Muscle layer of duodenum (tissue), 2 donors: ENCODE results near the gene ETS2.

Experiments used
- H3K27ac ChIP-seq: one replicate; pipeline ENCODE4 v1.7.0; 2013; ENCODE audit warnings: mild to moderate bottlenecking, low read length
- H3K27me3 ChIP-seq: one replicate; pipeline ENCODE4 v1.7.0; 2013; ENCODE audit warnings: low read depth, mild to moderate bottlenecking, control low read depth, low read length
- H3K36me3 ChIP-seq, 2 donors: one replicate each; pipeline ENCODE4 v1.7.0; 2013; ENCODE audit warnings: low read length in 2 of 2, control low read depth in 1 of 2, mild to moderate bottlenecking in 1 of 2; ENCODE audit not compliant: insufficient read depth in 2 of 2, control insufficient read depth in 1 of 2
- H3K4me1 ChIP-seq, 2 donors: one replicate each; pipeline ENCODE4 v1.7.0; 2013; ENCODE audit warnings: low read length in 2 of 2, mild to moderate bottlenecking in 2 of 2, control low read depth in 1 of 2, moderate library complexity in 1 of 2; ENCODE audit not compliant: insufficient read depth in 2 of 2, control insufficient read depth in 1 of 2
- H3K4me3 ChIP-seq, 2 donors: one replicate each; pipeline ENCODE4 v1.7.0; 2013; ENCODE audit warnings: low read length in 2 of 2, low read depth in 1 of 2, mild to moderate bottlenecking in 1 of 2
- H3K9me3 ChIP-seq, 2 donors: one replicate each; pipeline ENCODE4 v1.7.0; 2013; ENCODE audit warnings: low read length in 2 of 2, control low read depth in 1 of 2, mild to moderate bottlenecking in 1 of 2; ENCODE audit not compliant: control insufficient read depth in 1 of 2
- donor health status: healthy.

The ETS2 gene

GRCh38 chr21:38769191-38769780, 36.4 kb upstream of the ETS2 start:
- Histone ChIP-seq H3K36me3 (no peaks in the 10 kb centered on the region), H3K4me1 (peaks cover 4 to 8% of the 10 kb centered on the region in 2 donors), H3K4me3 (no peak overlapping the region), H3K27me3 (no peaks in the 10 kb centered on the region), H3K27ac (peak overlapping the region; percentile 77), H3K9me3 (no peaks in the 10 kb centered on the region)

GRCh38 chr21:38770660-38771059, 35.1 kb upstream of the ETS2 start:
- H3K27me3 ChIP-seq: no peaks in the 10 kb centered on the region
- H3K4me3 ChIP-seq: no peak overlapping the region
- H3K9me3 ChIP-seq: no peaks in the 10 kb centered on the region
- no peak overlapping the region for H3K27ac ChIP-seq
- H3K4me1 ChIP-seq: peaks cover 4 to 8% of the 10 kb centered on the region in 2 donors
- no peaks in the 10 kb centered on the region for H3K36me3 ChIP-seq

GRCh38 chr21:38771536-38771935, 34.2 kb upstream of the ETS2 start:
- Histone ChIP-seq H3K27me3 (no peaks in the 10 kb centered on the region), H3K27ac (no peak overlapping the region), H3K4me3 (no peak overlapping the region), H3K36me3 (no peaks in the 10 kb centered on the region), H3K9me3 (no peaks in the 10 kb centered on the region), H3K4me1 (peaks cover 4 to 8% of the 10 kb centered on the region in 2 donors)

DNA sequence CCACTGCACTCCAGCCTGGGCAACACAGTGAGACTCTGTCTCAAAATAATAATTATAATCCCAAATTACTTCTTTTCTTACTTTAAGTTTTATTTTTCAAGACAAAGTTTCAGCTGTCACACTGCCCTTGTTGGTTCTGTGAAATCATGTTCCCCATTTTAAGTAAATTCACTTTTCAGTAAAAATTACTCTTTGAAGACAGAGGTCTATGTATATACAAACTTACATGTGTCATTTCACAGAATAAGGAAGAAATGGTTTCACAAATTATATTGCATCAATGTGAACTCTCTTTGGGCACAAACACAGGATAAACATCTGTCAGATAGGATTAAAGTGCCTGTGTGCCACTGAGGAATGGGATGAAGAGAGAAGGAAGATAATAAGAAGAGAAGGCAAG, 33.1 kb upstream of the ETS2 start:
- no peaks in the 10 kb centered on the region for H3K27me3 ChIP-seq
- H3K27ac ChIP-seq: no peak overlapping the region
- H3K9me3 ChIP-seq: no peaks in the 10 kb centered on the region
- no peaks in the 10 kb centered on the region for H3K36me3 ChIP-seq
- no peak overlapping the region for H3K4me3 ChIP-seq
- H3K4me1 ChIP-seq: peaks cover 3 to 8% of the 10 kb centered on the region in 2 donors

- Histone ChIP-seq H3K27ac (no peak overlapping the region), H3K36me3 (no peaks in the 10 kb centered on the region), H3K4me3 (no peak overlapping the region), H3K9me3 (no peaks in the 10 kb centered on the region), H3K27me3 (no peaks in the 10 kb centered on the region), H3K4me1 (peaks cover 0 to 8% of the 10 kb centered on the region in 2 donors)
Measured at GRCh38 chr21:38773099-38774061, 32.3 kb upstream of the ETS2 start.

DNA sequence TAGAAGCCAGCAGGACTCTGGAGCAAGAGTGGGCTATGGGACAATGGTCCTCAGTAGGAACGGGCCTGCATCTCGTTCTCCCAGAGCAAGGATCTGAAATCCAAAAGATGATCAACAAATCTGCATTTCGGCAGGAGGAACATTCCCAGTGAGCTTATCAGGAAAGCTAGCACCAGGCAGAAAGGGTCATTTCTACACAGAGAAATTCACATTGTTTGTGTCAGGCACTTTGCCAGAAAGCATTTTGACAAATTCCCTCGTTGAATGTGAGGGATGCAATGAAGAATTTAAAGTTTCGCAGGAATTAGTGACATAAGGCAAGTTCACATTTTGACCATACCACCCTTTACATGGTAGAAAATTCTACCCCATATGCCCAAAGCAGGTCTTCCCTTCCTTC, 31.6 kb upstream of the ETS2 start:
- no peak overlapping the region for H3K4me3 ChIP-seq
- H3K27ac ChIP-seq: no peak overlapping the region
- H3K36me3 ChIP-seq: no peaks in the 10 kb centered on the region
- peaks cover 0 to 4% of the 10 kb centered on the region in 2 donors for H3K9me3 ChIP-seq
- H3K27me3 ChIP-seq: no peaks in the 10 kb centered on the region
- peaks cover 0 to 8% of the 10 kb centered on the region in 2 donors for H3K4me1 ChIP-seq

DNA sequence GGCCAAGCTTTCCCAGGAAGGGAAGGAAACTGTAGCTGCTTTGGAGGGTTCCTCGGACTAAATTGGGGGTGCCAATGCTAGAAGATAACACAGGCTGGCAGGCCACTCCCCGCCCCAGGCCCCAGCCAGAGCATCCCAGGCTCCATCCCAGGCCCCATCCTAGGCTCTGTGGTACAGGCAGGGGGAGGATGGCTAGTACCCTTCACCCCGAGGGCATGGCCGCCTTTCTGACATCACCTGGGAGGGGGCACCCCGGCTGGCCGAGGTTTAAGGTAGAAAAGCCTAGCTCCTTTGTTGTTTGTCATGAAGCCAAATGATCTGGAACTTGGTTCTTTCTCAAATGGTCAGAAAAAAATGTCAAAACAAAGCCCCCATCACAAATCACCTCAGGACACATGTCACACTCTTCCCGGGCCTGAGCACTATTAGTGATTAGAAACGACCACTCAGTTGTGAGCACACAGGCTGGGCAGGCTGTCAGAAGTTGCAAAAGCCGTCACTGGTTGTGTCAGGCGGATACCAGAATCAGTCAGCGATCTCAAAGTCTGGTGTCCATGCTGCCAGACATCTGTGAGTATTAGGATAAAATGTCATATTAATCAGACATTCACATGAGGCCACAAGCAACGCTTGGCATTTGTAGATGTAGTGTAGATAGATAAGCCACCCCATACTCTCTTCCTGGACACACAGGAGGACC, 31.0 kb upstream of the ETS2 start:
- Histone ChIP-seq H3K4me3 (no peak overlapping the region), H3K27me3 (no peaks in the 10 kb centered on the region), H3K9me3 (peaks cover 0 to 4% of the 10 kb centered on the region in 2 donors), H3K27ac (no peak overlapping the region), H3K4me1 (peaks cover 0 to 8% of the 10 kb centered on the region in 2 donors), H3K36me3 (no peaks in the 10 kb centered on the region)

GRCh38 chr21:38775733-38776132, 30.0 kb upstream of the ETS2 start:
- Histone ChIP-seq H3K27ac (no peak overlapping the region), H3K9me3 (peaks cover 0 to 4% of the 10 kb centered on the region in 2 donors), H3K4me1 (peaks cover 0 to under 1% of the 10 kb centered on the region in 2 donors), H3K4me3 (no peak overlapping the region), H3K36me3 (no peaks in the 10 kb centered on the region), H3K27me3 (no peaks in the 10 kb centered on the region)

DNA sequence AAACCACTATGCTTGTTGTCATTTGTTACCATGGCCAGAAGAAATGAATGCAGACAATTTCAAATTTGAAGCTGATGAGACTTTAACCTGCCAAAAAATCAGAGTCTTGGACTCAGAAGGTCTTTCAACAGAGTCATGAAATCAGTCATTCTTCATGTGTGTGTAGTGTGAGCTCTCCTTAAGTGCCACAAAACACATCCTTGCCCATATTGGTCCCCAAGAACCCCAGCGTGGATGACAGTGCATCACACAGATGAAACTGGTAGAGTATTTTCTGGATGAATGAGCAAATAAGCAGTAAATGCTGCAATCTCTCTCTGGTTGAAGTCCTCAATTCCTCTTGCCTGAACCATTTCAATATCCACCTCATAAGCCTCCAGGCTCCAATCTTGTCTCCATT, 28.7 kb upstream of the ETS2 start:
- no peak overlapping the region for H3K27ac ChIP-seq
- no peak overlapping the region for H3K4me3 ChIP-seq
- H3K4me1 ChIP-seq: no peaks in the 10 kb centered on the region
- H3K9me3 ChIP-seq: peaks cover 1 to 5% of the 10 kb centered on the region in 2 donors
- H3K27me3 ChIP-seq: no peaks in the 10 kb centered on the region
- no peaks in the 10 kb centered on the region for H3K36me3 ChIP-seq

DNA sequence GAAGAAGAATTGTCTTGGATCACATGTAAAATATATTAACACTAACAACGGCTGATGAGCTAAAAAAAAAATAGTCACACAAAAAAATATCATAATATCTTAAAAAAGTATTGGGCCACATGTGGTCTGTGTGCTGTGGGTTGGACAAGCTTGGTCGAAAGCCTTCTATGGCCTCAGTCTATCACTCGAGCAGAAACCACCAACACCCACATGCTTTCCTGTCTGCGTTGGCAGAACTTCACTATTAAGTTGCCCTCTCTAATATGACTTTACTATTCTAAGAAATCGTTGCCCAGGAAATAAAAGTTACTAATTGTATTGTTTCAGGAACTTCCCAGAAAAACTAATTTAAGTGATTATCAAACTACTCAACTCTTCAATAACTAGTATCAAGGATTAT, 28.2 kb upstream of the ETS2 start:
- Histone ChIP-seq H3K27ac (no peak overlapping the region), H3K36me3 (no peaks in the 10 kb centered on the region), H3K27me3 (no peaks in the 10 kb centered on the region), H3K9me3 (peaks cover 6 to 10% of the 10 kb centered on the region in 2 donors), H3K4me3 (no peak overlapping the region), H3K4me1 (no peaks in the 10 kb centered on the region)

DNA sequence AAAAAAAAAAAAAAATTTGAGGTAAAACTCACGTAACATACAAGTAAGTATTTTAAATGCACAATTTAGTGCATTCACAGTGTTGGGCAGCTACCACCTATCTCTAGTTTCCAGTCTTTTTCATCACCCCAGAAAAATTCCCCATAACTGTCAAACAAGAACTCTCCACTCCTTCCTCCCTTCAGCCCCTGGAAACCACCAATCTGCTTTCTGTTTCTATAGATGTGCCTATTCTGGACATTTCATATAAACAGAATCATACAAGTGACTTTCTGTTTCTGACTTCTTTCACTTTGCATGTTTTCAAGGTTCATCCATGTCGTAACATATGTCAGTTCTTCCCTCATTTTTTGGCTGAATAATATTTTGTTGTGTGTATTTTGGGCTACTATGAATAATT, 24.9 kb upstream of the ETS2 start:
- no peaks in the 10 kb centered on the region for H3K36me3 ChIP-seq
- no peak overlapping the region for H3K4me3 ChIP-seq
- H3K4me1 ChIP-seq: no peaks in the 10 kb centered on the region
- H3K27ac ChIP-seq: no peak overlapping the region
- peaks cover 6 to 18% of the 10 kb centered on the region in 2 donors for H3K9me3 ChIP-seq
- no peaks in the 10 kb centered on the region for H3K27me3 ChIP-seq
